SK-N-SH treated with all-trans-retinoic acid at 6 μM for 48 hours (cell line): ENCODE measurements around the gene A4GNT.

Experiments used
- ATAC-seq: fragments of 200-7000 bp; cut with Tn5 transposase; 3 replicates; pipeline ENCODE4 v1.9.1; 2020; ENCODE audit warnings: mild to moderate bottlenecking, moderate library complexity
- ARNTL ChIP-seq: fragments of 450-650 bp; formaldehyde crosslinking; IDR thresholded peaks from 2 replicates; pipeline ENCODE4 v1.5.0; 2020; ENCODE audit warnings: low read depth, mild to moderate bottlenecking, moderate library complexity, borderline replicate concordance
- BACH2 ChIP-seq: fragments of 250-450 bp; sonication (Bioruptor Pico); IDR thresholded peaks from 2 replicates; pipeline ENCODE4 v1.9.0; 2021; ENCODE audit warnings: mild to moderate bottlenecking, borderline replicate concordance
- CSDC2 ChIP-seq: fragments of 250-450 bp; sonication (Bioruptor Pico); IDR thresholded peaks from 2 replicates; pipeline ENCODE4 v1.5.0; 2020; ENCODE audit warnings: mild to moderate bottlenecking, moderate library complexity
- ESRRG ChIP-seq: fragments of 250-450 bp; sonication (Bioruptor Pico); IDR thresholded peaks from 2 replicates; pipeline ENCODE4 v1.6.1; 2021; ENCODE audit warnings: mild to moderate bottlenecking
- GLIS3 ChIP-seq: fragments of 250-450 bp; sonication (Bioruptor Pico); IDR thresholded peaks from 2 replicates; pipeline ENCODE4 v1.5.0; 2020; ENCODE audit warnings: mild to moderate bottlenecking, moderate library complexity
- ISL1 ChIP-seq: fragments of 250-450 bp; sonication (Bioruptor Pico); IDR thresholded peaks from 2 replicates; pipeline ENCODE4 v2.1.2; 2022; ENCODE audit warnings: mild to moderate bottlenecking, moderate library complexity
- OSR1 ChIP-seq: fragments of 250-450 bp; sonication (Bioruptor Pico); IDR thresholded peaks from 2 replicates; pipeline ENCODE4 v1.8.0; 2022; ENCODE audit warnings: moderate library complexity, mild to moderate bottlenecking, inconsistent platforms
- POU6F1 ChIP-seq: fragments of 250-450 bp; sonication (Bioruptor Pico); IDR thresholded peaks from 2 replicates; pipeline ENCODE4 v1.8.0; 2021; ENCODE audit warnings: low read depth, mild to moderate bottlenecking, moderate library complexity, borderline replicate concordance
- PPARA ChIP-seq: fragments of 250-450 bp; sonication (Bioruptor Pico); IDR thresholded peaks from 2 replicates; pipeline ENCODE4 v1.5.0; 2020; ENCODE audit warnings: mild to moderate bottlenecking, borderline replicate concordance
- RARB ChIP-seq: fragments of 250-450 bp; sonication (Bioruptor Pico); IDR thresholded peaks from 2 replicates; pipeline ENCODE4 v1.8.0; 2021; ENCODE audit warnings: mild to moderate bottlenecking, moderate library complexity
- TCF4 ChIP-seq: fragments of 250-450 bp; sonication (Bioruptor Pico); IDR thresholded peaks from 2 replicates; pipeline ENCODE4 v1.8.0; 2021; ENCODE audit warnings: mild to moderate bottlenecking, moderate library complexity, borderline replicate concordance
- TOX ChIP-seq: fragments of 250-450 bp; sonication (Bioruptor Pico); IDR thresholded peaks from 2 replicates; pipeline ENCODE4 v1.8.0; 2021; ENCODE audit warnings: mild to moderate bottlenecking, moderate library complexity, borderline replicate concordance
- ZC3H10 ChIP-seq: fragments of 250-450 bp; sonication (Bioruptor Pico); IDR thresholded peaks from 2 replicates; pipeline ENCODE4 v1.5.1; 2021; ENCODE audit warnings: mild to moderate bottlenecking, moderate library complexity
- ZFP3 ChIP-seq: fragments of 250-450 bp; sonication (Bioruptor Pico); IDR thresholded peaks from 2 replicates; pipeline ENCODE4 v1.5.0; 2020; ENCODE audit warnings: mild to moderate bottlenecking, moderate library complexity
- ZFP30 ChIP-seq: fragments of 450-650 bp; formaldehyde crosslinking; IDR thresholded peaks from 2 replicates; pipeline ENCODE4 v1.5.0; 2022; ENCODE audit warnings: mild to moderate bottlenecking, moderate library complexity
- ZNF70 ChIP-seq: fragments of 450-650 bp; formaldehyde crosslinking; IDR thresholded peaks from 2 replicates; pipeline ENCODE4 v1.5.0; 2020; ENCODE audit warnings: mild to moderate bottlenecking, moderate library complexity
- ZNF8 ChIP-seq: fragments of 450-650 bp; formaldehyde crosslinking; IDR thresholded peaks from 2 replicates; pipeline ENCODE4 v1.5.0; 2020; ENCODE audit warnings: mild to moderate bottlenecking, moderate library complexity
- TF ChIP-seq, protein P1 (sequence below): fragments of 250-450 bp; sonication (Bioruptor Pico); IDR thresholded peaks from 2 replicates; pipeline ENCODE4 v1.5.0; 2020; ENCODE audit warnings: mild to moderate bottlenecking, moderate library complexity
- TF ChIP-seq, protein P2 (sequence below): fragments of 250-450 bp; sonication (Bioruptor Pico); IDR thresholded peaks from 2 replicates; pipeline ENCODE4 v1.8.0; 2020; ENCODE audit warnings: mild to moderate bottlenecking, moderate library complexity, borderline replicate concordance
- TF ChIP-seq, protein P3 (sequence below): fragments of 250-450 bp; sonication (Bioruptor Pico); IDR thresholded peaks from 2 replicates; pipeline ENCODE4 v1.5.1; 2021; ENCODE audit warnings: mild to moderate bottlenecking, moderate library complexity

The A4GNT gene

DNA sequence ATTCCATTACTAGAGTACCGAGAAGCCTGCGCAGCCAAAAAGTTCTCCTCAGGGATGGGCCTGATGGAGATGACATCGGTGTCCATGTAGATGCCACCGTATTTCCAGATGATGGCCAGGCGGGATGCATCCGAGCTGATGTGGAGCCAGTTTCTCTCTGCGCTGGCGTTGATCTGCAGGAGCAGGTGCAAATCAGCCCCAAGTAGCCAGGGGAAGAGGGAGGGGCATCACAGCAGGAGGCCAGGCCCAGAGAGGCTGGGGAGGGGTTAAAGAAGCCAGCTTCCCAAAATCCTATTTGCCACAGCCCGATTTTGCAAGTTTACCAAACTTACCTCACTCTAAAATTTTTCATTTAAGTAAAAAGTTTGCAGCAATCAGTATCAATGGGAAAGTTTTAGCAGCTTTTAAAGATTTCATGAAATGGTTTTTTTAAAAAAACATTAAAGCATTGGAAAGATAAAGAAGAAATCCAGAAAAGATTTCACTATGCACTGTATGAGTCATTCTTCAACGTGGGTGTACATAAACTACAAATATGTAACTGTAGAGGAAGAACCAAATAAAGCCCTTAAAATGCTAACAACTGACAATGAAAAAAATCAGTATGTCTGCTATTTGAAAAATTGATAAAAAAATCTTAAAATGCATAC is 7.4 kb downstream of the A4GNT start:
- peak; percentile 70 for ATAC-seq

GRCh38 chr3:138124188-138124587 is 8.0 kb downstream of the A4GNT start:
- no peak for TF ChIP-seq ZFP30 (CRISPR knock-in tag)
- TF ChIP-seq POU6F1: no peak
- TF ChIP-seq TOX (CRISPR knock-in tag): no peak
- no peak for ATAC-seq

More for the DNA sequence above, 7.4 kb downstream of the A4GNT start:
- no peak for TF ChIP-seq ZNF70 (CRISPR knock-in tag)
- TF ChIP-seq ZC3H10: no peak
- TF ChIP-seq, protein P1, sequence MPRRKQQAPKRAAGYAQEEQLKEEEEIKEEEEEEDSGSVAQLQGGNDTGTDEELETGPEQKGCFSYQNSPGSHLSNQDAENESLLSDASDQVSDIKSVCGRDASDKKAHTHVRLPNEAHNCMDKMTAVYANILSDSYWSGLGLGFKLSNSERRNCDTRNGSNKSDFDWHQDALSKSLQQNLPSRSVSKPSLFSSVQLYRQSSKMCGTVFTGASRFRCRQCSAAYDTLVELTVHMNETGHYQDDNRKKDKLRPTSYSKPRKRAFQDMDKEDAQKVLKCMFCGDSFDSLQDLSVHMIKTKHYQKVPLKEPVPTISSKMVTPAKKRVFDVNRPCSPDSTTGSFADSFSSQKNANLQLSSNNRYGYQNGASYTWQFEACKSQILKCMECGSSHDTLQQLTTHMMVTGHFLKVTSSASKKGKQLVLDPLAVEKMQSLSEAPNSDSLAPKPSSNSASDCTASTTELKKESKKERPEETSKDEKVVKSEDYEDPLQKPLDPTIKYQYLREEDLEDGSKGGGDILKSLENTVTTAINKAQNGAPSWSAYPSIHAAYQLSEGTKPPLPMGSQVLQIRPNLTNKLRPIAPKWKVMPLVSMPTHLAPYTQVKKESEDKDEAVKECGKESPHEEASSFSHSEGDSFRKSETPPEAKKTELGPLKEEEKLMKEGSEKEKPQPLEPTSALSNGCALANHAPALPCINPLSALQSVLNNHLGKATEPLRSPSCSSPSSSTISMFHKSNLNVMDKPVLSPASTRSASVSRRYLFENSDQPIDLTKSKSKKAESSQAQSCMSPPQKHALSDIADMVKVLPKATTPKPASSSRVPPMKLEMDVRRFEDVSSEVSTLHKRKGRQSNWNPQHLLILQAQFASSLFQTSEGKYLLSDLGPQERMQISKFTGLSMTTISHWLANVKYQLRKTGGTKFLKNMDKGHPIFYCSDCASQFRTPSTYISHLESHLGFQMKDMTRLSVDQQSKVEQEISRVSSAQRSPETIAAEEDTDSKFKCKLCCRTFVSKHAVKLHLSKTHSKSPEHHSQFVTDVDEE (CRISPR knock-in tag): no peak
- no peak for TF ChIP-seq CSDC2 (CRISPR knock-in tag)
- TF ChIP-seq ARNTL (CRISPR knock-in tag): no peak
- TF ChIP-seq BACH2 (CRISPR knock-in tag): no peak
- no peak for TF ChIP-seq ESRRG (CRISPR knock-in tag)
- no peak for TF ChIP-seq ZFP3 (CRISPR knock-in tag)
- TF ChIP-seq GLIS3 (CRISPR knock-in tag): no peak
- TF ChIP-seq POU6F1: no peak
- TF ChIP-seq TCF4 (CRISPR knock-in tag): no peak
- no peak for TF ChIP-seq ISL1 (CRISPR knock-in tag)
- TF ChIP-seq, protein P2, sequence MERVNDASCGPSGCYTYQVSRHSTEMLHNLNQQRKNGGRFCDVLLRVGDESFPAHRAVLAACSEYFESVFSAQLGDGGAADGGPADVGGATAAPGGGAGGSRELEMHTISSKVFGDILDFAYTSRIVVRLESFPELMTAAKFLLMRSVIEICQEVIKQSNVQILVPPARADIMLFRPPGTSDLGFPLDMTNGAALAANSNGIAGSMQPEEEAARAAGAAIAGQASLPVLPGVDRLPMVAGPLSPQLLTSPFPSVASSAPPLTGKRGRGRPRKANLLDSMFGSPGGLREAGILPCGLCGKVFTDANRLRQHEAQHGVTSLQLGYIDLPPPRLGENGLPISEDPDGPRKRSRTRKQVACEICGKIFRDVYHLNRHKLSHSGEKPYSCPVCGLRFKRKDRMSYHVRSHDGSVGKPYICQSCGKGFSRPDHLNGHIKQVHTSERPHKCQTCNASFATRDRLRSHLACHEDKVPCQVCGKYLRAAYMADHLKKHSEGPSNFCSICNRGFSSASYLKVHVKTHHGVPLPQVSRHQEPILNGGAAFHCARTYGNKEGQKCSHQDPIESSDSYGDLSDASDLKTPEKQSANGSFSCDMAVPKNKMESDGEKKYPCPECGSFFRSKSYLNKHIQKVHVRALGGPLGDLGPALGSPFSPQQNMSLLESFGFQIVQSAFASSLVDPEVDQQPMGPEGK (CRISPR knock-in tag): no peak
- TF ChIP-seq ZFP30 (CRISPR knock-in tag): no peak
- TF ChIP-seq ZNF8: no peak
- no peak for TF ChIP-seq OSR1 (CRISPR knock-in tag)
- TF ChIP-seq, protein P3, sequence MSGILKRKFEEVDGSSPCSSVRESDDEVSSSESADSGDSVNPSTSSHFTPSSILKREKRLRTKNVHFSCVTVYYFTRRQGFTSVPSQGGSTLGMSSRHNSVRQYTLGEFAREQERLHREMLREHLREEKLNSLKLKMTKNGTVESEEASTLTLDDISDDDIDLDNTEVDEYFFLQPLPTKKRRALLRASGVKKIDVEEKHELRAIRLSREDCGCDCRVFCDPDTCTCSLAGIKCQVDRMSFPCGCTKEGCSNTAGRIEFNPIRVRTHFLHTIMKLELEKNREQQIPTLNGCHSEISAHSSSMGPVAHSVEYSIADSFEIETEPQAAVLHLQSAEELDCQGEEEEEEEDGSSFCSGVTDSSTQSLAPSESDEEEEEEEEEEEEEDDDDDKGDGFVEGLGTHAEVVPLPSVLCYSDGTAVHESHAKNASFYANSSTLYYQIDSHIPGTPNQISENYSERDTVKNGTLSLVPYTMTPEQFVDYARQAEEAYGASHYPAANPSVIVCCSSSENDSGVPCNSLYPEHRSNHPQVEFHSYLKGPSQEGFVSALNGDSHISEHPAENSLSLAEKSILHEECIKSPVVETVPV (CRISPR knock-in tag): no peak
- no peak for TF ChIP-seq TOX (CRISPR knock-in tag)

DNA sequence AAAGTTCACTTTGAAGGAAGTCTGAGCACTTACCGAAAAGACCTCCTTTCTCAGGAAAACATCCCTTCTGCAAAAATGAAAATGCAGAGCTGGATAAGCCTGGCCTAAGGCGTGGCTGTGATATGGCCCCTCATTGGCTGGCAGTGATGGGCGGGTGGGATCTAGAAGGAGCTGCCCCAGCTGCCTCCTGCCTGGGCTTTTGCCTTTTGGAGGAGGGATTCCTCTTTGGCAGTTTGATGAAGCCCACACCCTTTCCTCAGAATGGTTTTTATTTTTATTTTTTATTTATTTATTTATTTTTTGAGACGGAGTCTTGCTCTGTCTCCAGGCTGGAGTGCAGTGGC is 12.8 kb downstream of the A4GNT start:
- no peak for ATAC-seq
- TF ChIP-seq ESRRG (CRISPR knock-in tag) (no peak), RARB (CRISPR knock-in tag) (no peak), ZFP3 (CRISPR knock-in tag) (no peak), BACH2 (CRISPR knock-in tag) (no peak), ZNF8 (no peak), CSDC2 (CRISPR knock-in tag) (no peak), PPARA (CRISPR knock-in tag) (no peak)
- TF ChIP-seq, protein P1 (CRISPR knock-in tag): no peak
- TF ChIP-seq, protein P3 (CRISPR knock-in tag): no peak
